Aorta (tissue), 4 donors: ENCODE measurements around the gene SHISAL1. TPM values are rescaled to one million over a fixed set of nuclear protein-coding genes. Genes with fewer than 3 reads are reported as not detected.

ENCODE experiments used
- polyA plus RNA-seq, 2 donors: library from polyadenylated mRNA; stranded (reverse); fragments of 200-250 nt; gene quantifications; one replicate each; pipeline ENCODE4 v1.2.3, GENCODE V29; 2013
- total RNA-seq, 2 donors: library from RNA; stranded (reverse); fragmentation: NEBNext Ultra II Directional; extraction: Animal tissue kit (Norgen Biotek cat#: 25700); gene quantifications; one replicate each; pipeline ENCODE4 v1.2.1, GENCODE V29; 2021
- donor health status: healthy with polysubstance abuse.
- donor health status: Bipolar disorder and iron deficiency.
- donor health status: DM: no; HTN: no; CAD: no.
- donor health status: DM: yes; HTN: yes; CAD: no.

Gene SHISAL1
- total and polyA plus RNA-seq, 4 donors, result 0.25 to 3.5 (median 1.7) TPM

Other genes starting within 250 kb of the SHISAL1 start
- 10 to 100 TPM; 15.2 to 29.7 TPM for gene PARVG, start 132.0 kb downstream of the SHISAL1 start, total RNA-seq
- gene PARVG, start 132.0 kb downstream of the SHISAL1 start, polyA plus RNA-seq, result 10 to 100 TPM in 1 of 2 donors, 1 to 10 TPM in 1; 3.5 to 17.5 TPM
- 10 to 100 TPM; 15.3 to 17.0 TPM for gene RTL6, start 185.3 kb upstream of the SHISAL1 start, total RNA-seq
- 1 to 10 TPM; 7.5 to 8.4 TPM for gene RTL6, start 185.3 kb upstream of the SHISAL1 start, polyA plus RNA-seq